ENCODE results near the gene TNFAIP3. TPM values are rescaled to one million over a fixed set of nuclear protein-coding genes. Genes with fewer than 3 reads are reported as not detected.

Gene TNFAIP3
- total and polyA plus RNA-seq, 2 of the 4 experiments (the other 2 are of a cell fraction): 5.0 to 14.2 TPM

DNA sequence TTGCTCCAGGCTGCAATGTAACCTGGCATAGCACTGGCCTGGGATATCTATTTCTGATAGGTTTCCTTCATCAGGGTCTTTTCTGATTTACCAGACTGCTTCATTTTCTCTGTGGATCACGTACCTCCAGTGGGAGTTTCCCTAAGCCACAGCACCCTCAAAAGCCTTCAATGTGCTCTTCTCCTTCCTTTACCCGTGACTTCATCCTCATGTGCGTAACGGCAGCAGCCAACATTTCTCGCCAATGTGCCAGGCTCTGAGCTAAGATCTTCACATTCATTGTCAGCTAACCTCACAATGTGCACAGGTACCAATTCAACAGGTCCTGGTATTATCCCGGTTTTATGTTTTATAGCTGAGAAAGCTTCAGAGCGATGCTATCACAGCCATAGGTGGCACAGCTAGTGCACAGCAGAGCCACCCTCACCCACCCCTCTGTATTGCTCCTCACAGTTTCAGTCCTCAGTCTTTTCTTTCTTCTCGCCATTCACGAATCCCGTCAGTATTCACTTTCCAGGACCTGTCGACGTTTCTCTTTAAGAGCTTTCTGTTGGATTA, 58.2 kb downstream of the TNFAIP3 start:
- no peaks in the 10 kb centered on the region for H3K79me1 ChIP-seq (ENCODE audit: low read depth in 1 of 2, low read length in 2 of 2)
- no peak overlapping the region for H3K4me3 ChIP-seq (ENCODE audit: insufficient read depth, low read depth, low read length)
- peak overlapping the region; percentile 20; the same call in 1 of the 2 replicates for H3K4ac ChIP-seq (ENCODE audit: low read depth, low read length)
- BruUV-seq (replicated peaks): no TSS peak
- peak overlapping the region; percentile 38; the same call in 2 of the 3 replicates for H2BK15ac ChIP-seq (ENCODE audit: low read depth, low read length)
- no peak overlapping the region for H4K91ac ChIP-seq (ENCODE audit: insufficient read depth, low read depth, low read length)
- H3K14ac ChIP-seq (replicated peaks; ENCODE audit: low read depth, low read length): no peak overlapping the region
- 0 out of 2 replicates have a peak overlapping the region, but pooled peaks have one; percentile 25 for H3K18ac ChIP-seq (ENCODE audit: low read depth, low read length)
- intact Hi-C loops (cut with micrococcal nuclease) (no loop called here), in situ Hi-C loops (cut with MboI; ENCODE audit: low sequenced_read_pairs) (no loop called here), dilution Hi-C loops (cut with HindIII; ENCODE audit: low sequenced_read_pairs, unreplicated experiment) (no loop called here)
- WGBS, 2 experiments (ENCODE audit: extremely low coverage in 2 of 2, insufficient read length in 1 of 2): 93% methylated on average over 10 of the region's 12 CpGs; no CpG with 5 or more reads in 1 of the 2 experiments
- H2AFZ ChIP-seq (replicated peaks; ENCODE audit: low read length, poor library complexity): no peak overlapping the region
- TF ChIP-seq, protein P1, sequence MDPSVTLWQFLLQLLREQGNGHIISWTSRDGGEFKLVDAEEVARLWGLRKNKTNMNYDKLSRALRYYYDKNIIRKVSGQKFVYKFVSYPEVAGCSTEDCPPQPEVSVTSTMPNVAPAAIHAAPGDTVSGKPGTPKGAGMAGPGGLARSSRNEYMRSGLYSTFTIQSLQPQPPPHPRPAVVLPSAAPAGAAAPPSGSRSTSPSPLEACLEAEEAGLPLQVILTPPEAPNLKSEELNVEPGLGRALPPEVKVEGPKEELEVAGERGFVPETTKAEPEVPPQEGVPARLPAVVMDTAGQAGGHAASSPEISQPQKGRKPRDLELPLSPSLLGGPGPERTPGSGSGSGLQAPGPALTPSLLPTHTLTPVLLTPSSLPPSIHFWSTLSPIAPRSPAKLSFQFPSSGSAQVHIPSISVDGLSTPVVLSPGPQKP (IDR thresholded peaks at IDR 0.05; ENCODE audit: borderline replicate concordance, low read depth, low read length): no peak
- TF ChIP-seq MAFK (IDR thresholded peaks at IDR 0.05; ENCODE audit: low read depth, low read length): no peak
- TF ChIP-seq NFE2L2 (IDR thresholded peaks at IDR 0.05; ENCODE audit: low read depth, low read length): no peak
- no peak for TF ChIP-seq CHD1 (IDR thresholded peaks at IDR 0.05; ENCODE audit: low read depth, low read length)
- no peak for TF ChIP-seq SMC3 (IDR thresholded peaks at IDR 0.05; ENCODE audit: low read depth, low read length)
- TF ChIP-seq FOS (IDR thresholded peaks at IDR 0.05; ENCODE audit: low read depth, low read length): no peak
- TF ChIP-seq, protein P2, sequence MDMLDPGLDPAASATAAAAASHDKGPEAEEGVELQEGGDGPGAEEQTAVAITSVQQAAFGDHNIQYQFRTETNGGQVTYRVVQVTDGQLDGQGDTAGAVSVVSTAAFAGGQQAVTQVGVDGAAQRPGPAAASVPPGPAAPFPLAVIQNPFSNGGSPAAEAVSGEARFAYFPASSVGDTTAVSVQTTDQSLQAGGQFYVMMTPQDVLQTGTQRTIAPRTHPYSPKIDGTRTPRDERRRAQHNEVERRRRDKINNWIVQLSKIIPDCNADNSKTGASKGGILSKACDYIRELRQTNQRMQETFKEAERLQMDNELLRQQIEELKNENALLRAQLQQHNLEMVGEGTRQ (IDR thresholded peaks at IDR 0.05; ENCODE audit: low read depth, low read length): no peak
- no peak for TF ChIP-seq MXI1 (IDR thresholded peaks at IDR 0.05; ENCODE audit: borderline replicate concordance, low read depth, low read length)
- ATAC-seq (ENCODE audit: low read depth) (no peak), DNase-seq (no peak)
- POLR2A ChIA-PET (ENCODE audit: unreplicated experiment): no interaction called here
- no peaks in the 10 kb centered on the region for H3K27me3 ChIP-seq (ENCODE audit: control insufficient read depth, insufficient read depth, low read length)
- no peak overlapping the region for H2AK9ac ChIP-seq (replicated peaks; ENCODE audit: low read depth, low read length, poor library complexity)
- H2BK120ac ChIP-seq (ENCODE audit: low read depth, low read length): peak overlapping the region; percentile 49; the same call in 1 of the 2 replicates
- H4K20me1 ChIP-seq (ENCODE audit: insufficient read depth, low read length): no peaks in the 10 kb centered on the region
- peak overlapping the region; percentile 73; the same call in 1 of the 2 replicates for H2AK5ac ChIP-seq (ENCODE audit: low read depth, low read length)
- no peaks in the 10 kb centered on the region for H3K9me1 ChIP-seq (ENCODE audit: insufficient read depth, low read length)
- no peak overlapping the region for H3K4me2 ChIP-seq (ENCODE audit: low read depth, low read length)
- no peak overlapping the region for H3K9ac ChIP-seq (ENCODE audit: low read depth, low read length)
- CTCF ChIA-PET: interaction anchor here (0.9 kb wide), 1 partner anchor 217 kb away, joined by 4 read pairs; no protein-coding TSS in a partner anchor
- peak overlapping the region; percentile 39; the same call in 1 of the 2 replicates for H2BK20ac ChIP-seq (ENCODE audit: low read depth, low read length)
- peak overlapping the region; percentile 10 for H2BK5ac ChIP-seq (ENCODE audit: low read depth, low read length, poor library complexity, severe bottlenecking)
- no peak overlapping the region for H4K5ac ChIP-seq (ENCODE audit: low read depth, low read length)
- no peak overlapping the region for H4K8ac ChIP-seq (ENCODE audit: low read depth in 2 of 2, low read length in 2 of 2)
- peaks cover 20% of the 10 kb centered on the region for H3K4me1 ChIP-seq (ENCODE audit: control insufficient read depth, insufficient read depth, low read length)
- no peaks in the 10 kb centered on the region for H3K36me3 ChIP-seq (ENCODE audit: control insufficient read depth, insufficient read depth, low read length)
- H3K56ac ChIP-seq (ENCODE audit: extremely low read depth, insufficient read depth, low read length): no peak overlapping the region
- no peak overlapping the region for H3K27ac ChIP-seq (ENCODE audit: insufficient read depth, low read length)
- H3K23ac ChIP-seq (ENCODE audit: low read depth, low read length): no peak overlapping the region
- H3K9me3 ChIP-seq (ENCODE audit: control insufficient read depth, insufficient read depth, low read length): no peaks in the 10 kb centered on the region
